ENCODE data around the gene UQCRC2. TPM values are rescaled to one million over a fixed set of nuclear protein-coding genes. Genes with fewer than 3 reads are reported as not detected.

UQCRC2 gene
- total and polyA plus RNA-seq, 9 donors = 101 to 325 (median 164) TPM

DNA sequence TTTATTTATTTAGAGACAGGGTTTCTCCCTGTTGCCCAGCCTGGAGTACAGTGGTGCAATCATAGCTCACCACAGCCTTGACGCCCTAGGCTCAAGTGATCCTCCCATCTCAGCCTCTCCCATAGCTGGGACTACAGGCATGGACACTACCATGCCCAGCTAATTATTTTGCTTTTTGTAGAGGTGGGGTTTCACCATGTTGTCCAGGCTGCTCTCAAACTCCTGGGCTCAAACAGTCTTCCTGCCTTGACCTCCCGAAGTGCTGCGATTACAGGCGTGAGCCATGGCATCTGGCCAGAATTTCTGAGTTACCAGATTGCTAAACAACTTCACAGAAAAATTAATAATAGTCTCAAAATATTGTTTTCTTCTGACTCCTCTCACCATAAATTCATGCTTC lies 76.5 kb downstream of the UQCRC2 start:
- Histone ChIP-seq H3K9me3 (no peaks in the 10 kb centered on the region), H3K36me3 (no peaks in the 10 kb centered on the region), H3K27ac (no peak overlapping the region), H3K4me3 (no peak overlapping the region), H3K27me3 (no peaks in the 10 kb centered on the region), H3K4me1 (ENCODE audit: insufficient read depth) (peaks cover 10% of the 10 kb centered on the region)
- TF ChIP-seq POLR2A (IDR thresholded peaks at IDR 0.05) = no peak
- TF ChIP-seq, protein P1, sequence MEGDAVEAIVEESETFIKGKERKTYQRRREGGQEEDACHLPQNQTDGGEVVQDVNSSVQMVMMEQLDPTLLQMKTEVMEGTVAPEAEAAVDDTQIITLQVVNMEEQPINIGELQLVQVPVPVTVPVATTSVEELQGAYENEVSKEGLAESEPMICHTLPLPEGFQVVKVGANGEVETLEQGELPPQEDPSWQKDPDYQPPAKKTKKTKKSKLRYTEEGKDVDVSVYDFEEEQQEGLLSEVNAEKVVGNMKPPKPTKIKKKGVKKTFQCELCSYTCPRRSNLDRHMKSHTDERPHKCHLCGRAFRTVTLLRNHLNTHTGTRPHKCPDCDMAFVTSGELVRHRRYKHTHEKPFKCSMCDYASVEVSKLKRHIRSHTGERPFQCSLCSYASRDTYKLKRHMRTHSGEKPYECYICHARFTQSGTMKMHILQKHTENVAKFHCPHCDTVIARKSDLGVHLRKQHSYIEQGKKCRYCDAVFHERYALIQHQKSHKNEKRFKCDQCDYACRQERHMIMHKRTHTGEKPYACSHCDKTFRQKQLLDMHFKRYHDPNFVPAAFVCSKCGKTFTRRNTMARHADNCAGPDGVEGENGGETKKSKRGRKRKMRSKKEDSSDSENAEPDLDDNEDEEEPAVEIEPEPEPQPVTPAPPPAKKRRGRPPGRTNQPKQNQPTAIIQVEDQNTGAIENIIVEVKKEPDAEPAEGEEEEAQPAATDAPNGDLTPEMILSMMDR (IDR thresholded peaks at IDR 0.05) = no peak
- no peak for TF ChIP-seq EP300 (IDR thresholded peaks at IDR 0.05)
- intact Hi-C loops (cut with DNase I) = no loop called here
- 34 to 68% (median 37%) methylated on average over 4 of the region's 4 CpGs for WGBS, 3 donors
- no peak for DNase-seq

DNA sequence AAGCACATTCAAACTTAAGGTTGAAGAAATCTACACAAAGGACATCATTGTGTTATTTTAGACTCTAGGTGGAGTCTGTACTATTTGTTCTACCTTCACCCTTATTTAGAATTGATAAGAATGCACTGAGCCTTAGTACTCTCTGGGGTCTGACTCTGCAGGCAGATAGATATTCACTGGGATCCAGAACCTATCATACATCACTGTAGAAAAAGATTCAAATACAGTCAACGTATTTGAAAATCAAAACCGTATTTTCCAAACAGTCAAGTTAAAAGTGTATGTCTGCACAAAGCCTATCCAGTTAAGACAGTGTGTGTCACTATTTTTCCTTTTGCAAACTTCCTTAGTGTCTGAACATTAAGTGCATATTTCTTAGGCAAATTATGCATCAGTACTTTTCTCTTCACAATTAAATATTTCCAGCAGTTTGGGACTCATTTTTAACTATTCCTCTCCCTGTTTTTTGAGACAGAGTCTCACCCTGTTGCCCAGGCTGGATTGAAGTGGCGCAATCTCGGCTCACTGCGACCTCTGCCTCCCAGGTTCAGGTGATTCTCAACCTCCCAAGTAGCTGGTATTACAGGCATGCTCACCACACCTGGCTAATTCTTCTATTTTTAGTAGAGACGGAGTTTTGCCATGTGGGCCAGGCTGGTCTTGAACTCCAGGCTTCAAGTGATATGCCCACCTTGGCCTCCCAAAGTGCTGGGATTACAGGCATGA lies 77.1 kb downstream of the UQCRC2 start:
- WGBS, 3 donors = 70 to 76% (median 75%) methylated on average over 6 of the region's 6 CpGs
- no peaks in the 10 kb centered on the region for H3K36me3 ChIP-seq
- H3K4me3 ChIP-seq = no peak overlapping the region
- H3K27me3 ChIP-seq = no peaks in the 10 kb centered on the region
- intact Hi-C loops (cut with DNase I) = no loop called here
- TF ChIP-seq EP300 (IDR thresholded peaks at IDR 0.05) = no peak
- TF ChIP-seq POLR2A (IDR thresholded peaks at IDR 0.05) = no peak
- TF ChIP-seq, protein P1 (IDR thresholded peaks at IDR 0.05) = no peak
- DNase-seq = no peak
- no peak overlapping the region for H3K27ac ChIP-seq
- H3K4me1 ChIP-seq (ENCODE audit: insufficient read depth) = peaks cover 9% of the 10 kb centered on the region
- no peaks in the 10 kb centered on the region for H3K9me3 ChIP-seq

DNA sequence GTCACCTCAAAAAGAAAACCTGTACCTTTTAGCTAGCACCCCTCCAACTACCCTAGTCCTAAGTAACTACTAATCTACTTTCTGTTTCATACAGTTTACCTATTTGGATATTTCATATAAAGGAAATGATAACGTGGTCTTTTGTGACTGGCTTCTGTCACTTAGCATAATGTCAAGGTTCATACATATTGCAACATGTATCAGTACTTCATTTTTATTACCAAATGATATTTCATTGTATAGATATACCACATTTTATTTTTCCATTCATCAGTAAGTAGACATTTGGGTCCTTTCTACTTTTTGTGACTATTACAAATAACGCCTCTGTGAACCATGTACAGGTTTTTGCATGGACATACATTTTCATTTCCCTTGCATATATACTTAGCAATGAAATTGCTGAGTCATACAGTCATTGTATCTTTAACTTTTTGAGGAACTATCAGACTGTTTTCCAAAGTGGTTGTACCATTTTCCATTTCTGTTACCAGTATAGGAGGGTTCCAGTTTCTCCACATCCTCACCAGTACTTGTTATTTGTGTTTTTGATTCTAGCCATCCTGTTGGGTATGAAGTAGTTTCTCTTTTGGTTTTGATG lies 78.4 kb downstream of the UQCRC2 start:
- H3K27me3 ChIP-seq = no peaks in the 10 kb centered on the region
- 49 to 95% (median 68%) methylated on average over 2 of the region's 2 CpGs for WGBS, 3 donors
- no peaks in the 10 kb centered on the region for H3K36me3 ChIP-seq
- no peak for TF ChIP-seq POLR2A (IDR thresholded peaks at IDR 0.05)
- TF ChIP-seq, protein P1 (IDR thresholded peaks at IDR 0.05) = no peak
- no peak for TF ChIP-seq EP300 (IDR thresholded peaks at IDR 0.05)
- intact Hi-C loops (cut with DNase I) = no loop called here
- H3K27ac ChIP-seq = no peak overlapping the region
- no peak overlapping the region for H3K4me3 ChIP-seq
- no peaks in the 10 kb centered on the region for H3K9me3 ChIP-seq
- DNase-seq = no peak
- H3K4me1 ChIP-seq (ENCODE audit: insufficient read depth) = peaks cover 5% of the 10 kb centered on the region

Other genes starting within 250 kb of the UQCRC2 start
- gene NPIPB4, start 95.6 kb upstream of the UQCRC2 start, total RNA-seq = 100 to 1,000 TPM in 3 of 7 donors, 10 to 100 TPM in 4; 37.3 to 183 (median 59.0) TPM
- gene NPIPB4, start 95.6 kb upstream of the UQCRC2 start, polyA plus RNA-seq = 10 to 100 TPM in 1 of 2 donors, 1 to 10 TPM in 1; 10.0 to 54.7 TPM
- gene PDZD9, start 47.8 kb downstream of the UQCRC2 start, total RNA-seq = not detected
- gene PDZD9, start 47.8 kb downstream of the UQCRC2 start, polyA plus RNA-seq = not detected
- gene MOSMO, start 54.8 kb downstream of the UQCRC2 start, total RNA-seq = 10 to 100 TPM; 14.3 to 33.3 (median 20.7) TPM
- gene MOSMO, start 54.8 kb downstream of the UQCRC2 start, polyA plus RNA-seq = 10 to 100 TPM; 11.6 to 15.5 TPM
- 10 to 100 TPM in 1 of 7 donors, 1 to 10 TPM in 4, under 1 TPM in 2; 0.33 to 46.2 (median 2.7) TPM for gene VWA3A, start 139.2 kb downstream of the UQCRC2 start, total RNA-seq
- under 1 TPM; 0.15 TPM for gene VWA3A, start 139.2 kb downstream of the UQCRC2 start, polyA plus RNA-seq
- gene SDR42E2, start 209.1 kb downstream of the UQCRC2 start, total RNA-seq = 1 to 10 TPM in 1 of 7 donors, under 1 TPM in 4, not detected in 2; 0.15 to 1.1 (median 0.25) TPM
- under 1 TPM in 1 of 2 donors, not detected in 1; 0.05 TPM for gene SDR42E2, start 209.1 kb downstream of the UQCRC2 start, polyA plus RNA-seq